Neural crest cell (in vitro differentiated cells): ENCODE measurements around the gene ODAD3. TPM values are rescaled to one million over a fixed set of nuclear protein-coding genes. Genes with fewer than 3 reads are reported as not detected.
A peak's percentile ranks its signal among the peaks of the same experiment; 100 is the strongest.
"Not testable (repeated sequence)": the region's sequence is repeated elsewhere in the genome, so short reads cannot be mapped to it uniquely, and the experiment has no call there.

Experiments
- DNase-seq: peaks from one replicate; pipeline ENCODE4 v3.0.0; 2021; ENCODE audit warnings: low read depth, mixed read lengths, low spot score
- H3K27ac Mint-ChIP-seq: one replicate; pipeline ENCODE4 v1.8.0; 2021; ENCODE audit warnings: mild to moderate bottlenecking, mixed read lengths; ENCODE audit not compliant: unreplicated experiment
- H3K27me3 Mint-ChIP-seq: 2 replicates; pipeline ENCODE4 v1.8.0; 2021; ENCODE audit warnings: low read depth, mild to moderate bottlenecking, mixed read lengths
- H3K36me3 Mint-ChIP-seq: 2 replicates; pipeline ENCODE4 v1.8.0; 2021; ENCODE audit warnings: low read depth, mild to moderate bottlenecking, mixed read lengths
- H3K4me1 Mint-ChIP-seq: 2 replicates; pipeline ENCODE4 v1.8.0; 2021; ENCODE audit warnings: mixed read lengths
- H3K4me3 Mint-ChIP-seq: one replicate; pipeline ENCODE4 v1.8.0; 2021; ENCODE audit warnings: mild to moderate bottlenecking, mixed read lengths
- H3K9me3 Mint-ChIP-seq: 2 replicates; pipeline ENCODE4 v1.8.0; 2021; ENCODE audit warnings: mixed read lengths
- total RNA-seq: library from RNA; stranded (reverse); gene quantifications from 2 replicates; pipeline ENCODE4 v1.2.1, GENCODE V29; 2021
- TF ChIP-seq, protein P1 (sequence below): fragments of 200-600 bp; sonication (generic); conservative IDR thresholded peaks from 2 replicates; pipeline ENCODE4 v1.5.0; 2021; ENCODE audit warnings: antibody characterized with exemption, mild to moderate bottlenecking

The ODAD3 gene
- total RNA-seq, 1 donor from 2014 or later, result 2.2 TPM

DNA sequence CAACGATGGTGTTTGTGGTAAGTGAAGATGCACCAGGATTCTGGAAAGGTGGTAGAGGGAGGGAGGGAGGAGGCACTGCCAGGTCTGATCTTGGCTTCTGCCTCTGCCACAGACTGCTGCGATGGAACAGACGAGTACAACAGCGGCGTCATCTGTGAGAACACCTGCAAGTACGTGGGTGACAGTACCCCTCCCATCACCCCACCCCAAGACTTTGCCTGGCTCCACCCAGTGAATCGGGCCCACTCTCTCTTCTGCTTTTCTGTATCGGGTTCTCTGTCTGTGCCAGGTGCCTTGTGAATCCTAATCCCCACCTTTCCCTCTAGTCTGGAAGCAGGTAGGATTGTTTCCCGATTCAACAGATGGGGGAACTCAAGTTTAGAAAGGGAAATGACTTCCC, 3.0 kb upstream of the ODAD3 start:
- TF ChIP-seq, protein P1, sequence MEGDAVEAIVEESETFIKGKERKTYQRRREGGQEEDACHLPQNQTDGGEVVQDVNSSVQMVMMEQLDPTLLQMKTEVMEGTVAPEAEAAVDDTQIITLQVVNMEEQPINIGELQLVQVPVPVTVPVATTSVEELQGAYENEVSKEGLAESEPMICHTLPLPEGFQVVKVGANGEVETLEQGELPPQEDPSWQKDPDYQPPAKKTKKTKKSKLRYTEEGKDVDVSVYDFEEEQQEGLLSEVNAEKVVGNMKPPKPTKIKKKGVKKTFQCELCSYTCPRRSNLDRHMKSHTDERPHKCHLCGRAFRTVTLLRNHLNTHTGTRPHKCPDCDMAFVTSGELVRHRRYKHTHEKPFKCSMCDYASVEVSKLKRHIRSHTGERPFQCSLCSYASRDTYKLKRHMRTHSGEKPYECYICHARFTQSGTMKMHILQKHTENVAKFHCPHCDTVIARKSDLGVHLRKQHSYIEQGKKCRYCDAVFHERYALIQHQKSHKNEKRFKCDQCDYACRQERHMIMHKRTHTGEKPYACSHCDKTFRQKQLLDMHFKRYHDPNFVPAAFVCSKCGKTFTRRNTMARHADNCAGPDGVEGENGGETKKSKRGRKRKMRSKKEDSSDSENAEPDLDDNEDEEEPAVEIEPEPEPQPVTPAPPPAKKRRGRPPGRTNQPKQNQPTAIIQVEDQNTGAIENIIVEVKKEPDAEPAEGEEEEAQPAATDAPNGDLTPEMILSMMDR, result no peak
- H3K4me3 Mint-ChIP-seq, result peak overlapping the region; percentile 80
- no peak overlapping the region for H3K27ac Mint-ChIP-seq

DNA sequence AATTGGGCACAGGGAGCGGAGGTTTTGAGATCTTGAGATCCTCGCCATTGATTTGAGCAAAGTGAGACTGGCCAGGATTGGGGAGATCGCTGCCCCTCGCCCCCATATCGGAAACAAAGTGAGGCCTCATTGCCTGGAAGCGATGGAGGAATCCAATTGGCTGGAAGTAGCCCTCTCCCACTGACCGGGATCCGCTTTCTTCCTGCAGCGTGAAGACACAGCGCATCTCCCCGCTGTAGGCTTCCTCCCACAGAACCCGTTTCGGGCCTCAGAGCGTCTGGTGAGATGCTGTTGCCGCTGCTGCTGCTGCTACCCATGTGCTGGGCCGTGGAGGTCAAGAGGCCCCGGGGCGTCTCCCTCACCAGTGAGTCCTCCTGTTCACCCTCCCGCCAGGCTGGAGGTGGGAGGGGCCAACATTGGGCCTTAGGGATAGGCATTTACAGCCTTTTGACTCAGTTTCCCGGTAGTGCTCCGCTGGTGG, 952 bp upstream of the ODAD3 start:
- Mint-ChIP-seq H3K27me3 (no peaks in the 10 kb centered on the region), H3K9me3 (no peaks in the 10 kb centered on the region), H3K36me3 (peaks cover 8% of the 10 kb centered on the region), H3K4me1 (peaks cover 22% of the 10 kb centered on the region), H3K27ac (peak overlapping the region; percentile 98), H3K4me3 (peak overlapping the region; percentile 100)
- TF ChIP-seq, protein P1, result no peak
- no peak for DNase-seq

More for the DNA sequence above, 3.0 kb upstream of the ODAD3 start:
- Mint-ChIP-seq H3K9me3 (no peaks in the 10 kb centered on the region), H3K4me1 (peaks cover 22% of the 10 kb centered on the region), H3K36me3 (peaks cover 12% of the 10 kb centered on the region), H3K27me3 (no peaks in the 10 kb centered on the region)
- no peak for DNase-seq

DNA sequence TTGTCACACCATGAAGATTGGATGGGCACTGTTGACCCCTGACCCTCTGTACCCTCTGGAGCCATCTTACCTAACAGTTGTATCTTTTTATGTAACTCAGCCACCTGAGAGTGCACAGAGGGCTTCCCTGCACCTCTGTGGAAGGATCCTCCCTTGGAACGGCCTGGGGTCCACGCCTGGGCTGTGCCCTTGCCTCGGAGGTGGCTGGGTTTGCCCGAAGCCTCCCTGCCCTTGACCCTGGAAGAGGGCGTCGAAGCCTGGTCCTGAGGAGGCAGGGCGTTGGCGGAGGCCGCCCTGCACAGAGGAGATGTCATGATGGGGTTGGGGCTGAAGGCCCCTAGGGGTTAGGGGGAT, 241 bp downstream of the ODAD3 start:
- Mint-ChIP-seq H3K9me3 (no peaks in the 10 kb centered on the region), H3K27me3 (no peaks in the 10 kb centered on the region), H3K27ac (peak overlapping the region; percentile 85), H3K4me1 (peaks cover 22% of the 10 kb centered on the region), H3K4me3 (peak overlapping the region; percentile 100), H3K36me3 (peaks cover 5% of the 10 kb centered on the region)
- TF ChIP-seq, protein P1, result no peak
- no peak for DNase-seq

DNA sequence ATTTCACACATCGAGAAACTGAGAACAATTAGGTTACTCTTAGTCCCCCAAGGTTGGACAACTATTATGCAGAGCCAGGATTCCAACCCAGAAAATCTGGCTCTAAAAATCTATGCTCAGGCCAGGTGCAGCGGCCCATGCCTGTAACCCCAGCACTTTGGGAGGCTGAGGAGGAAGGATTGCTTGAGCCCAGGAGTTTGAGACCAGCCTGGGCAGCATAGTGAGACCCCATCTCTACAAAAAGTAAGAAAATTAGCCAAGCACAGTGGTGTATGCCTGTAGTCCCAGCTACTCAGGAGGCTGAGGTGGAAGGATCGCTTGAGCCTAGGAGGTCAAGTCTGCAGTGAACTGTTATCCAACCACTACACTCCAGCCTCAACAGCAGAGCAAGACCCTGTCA, 1.4 kb downstream of the ODAD3 start:
- H3K27me3 Mint-ChIP-seq, H3K9me3 Mint-ChIP-seq, H3K27ac Mint-ChIP-seq, H3K4me3 Mint-ChIP-seq, DNase-seq, H3K36me3 Mint-ChIP-seq: not testable (repeated sequence)
- peaks cover 22% of the 10 kb centered on the region for H3K4me1 Mint-ChIP-seq

DNA sequence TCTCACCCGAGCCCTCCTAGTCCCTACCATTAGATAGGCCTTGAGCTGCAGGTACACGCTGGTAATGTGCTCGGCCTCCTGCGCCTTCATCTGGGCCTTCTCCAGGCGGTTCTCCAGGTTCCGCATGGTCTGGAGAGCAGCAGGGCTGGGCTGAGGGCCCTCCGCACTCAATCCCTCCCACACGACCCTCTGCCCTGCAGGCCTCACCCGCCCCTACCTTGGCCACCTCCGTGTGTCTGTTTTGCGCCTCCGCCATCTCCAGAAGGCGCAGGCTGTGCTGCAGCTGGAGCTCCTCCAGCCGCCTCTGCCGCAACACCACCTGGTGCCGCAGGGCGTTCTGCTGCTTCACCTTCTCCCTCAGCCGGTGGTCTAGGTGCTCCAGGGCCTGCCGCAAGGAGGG, 8.3 kb downstream of the ODAD3 start:
- no peaks in the 10 kb centered on the region for H3K9me3 Mint-ChIP-seq
- peaks cover 26% of the 10 kb centered on the region for H3K27me3 Mint-ChIP-seq
- H3K36me3 Mint-ChIP-seq, result no peaks in the 10 kb centered on the region
- H3K27ac Mint-ChIP-seq, result no peak overlapping the region
- DNase-seq, result no peak
- TF ChIP-seq, protein P1, result no peak
- H3K4me3 Mint-ChIP-seq, result no peak overlapping the region
- H3K4me1 Mint-ChIP-seq, result peaks cover 2% of the 10 kb centered on the region

DNA sequence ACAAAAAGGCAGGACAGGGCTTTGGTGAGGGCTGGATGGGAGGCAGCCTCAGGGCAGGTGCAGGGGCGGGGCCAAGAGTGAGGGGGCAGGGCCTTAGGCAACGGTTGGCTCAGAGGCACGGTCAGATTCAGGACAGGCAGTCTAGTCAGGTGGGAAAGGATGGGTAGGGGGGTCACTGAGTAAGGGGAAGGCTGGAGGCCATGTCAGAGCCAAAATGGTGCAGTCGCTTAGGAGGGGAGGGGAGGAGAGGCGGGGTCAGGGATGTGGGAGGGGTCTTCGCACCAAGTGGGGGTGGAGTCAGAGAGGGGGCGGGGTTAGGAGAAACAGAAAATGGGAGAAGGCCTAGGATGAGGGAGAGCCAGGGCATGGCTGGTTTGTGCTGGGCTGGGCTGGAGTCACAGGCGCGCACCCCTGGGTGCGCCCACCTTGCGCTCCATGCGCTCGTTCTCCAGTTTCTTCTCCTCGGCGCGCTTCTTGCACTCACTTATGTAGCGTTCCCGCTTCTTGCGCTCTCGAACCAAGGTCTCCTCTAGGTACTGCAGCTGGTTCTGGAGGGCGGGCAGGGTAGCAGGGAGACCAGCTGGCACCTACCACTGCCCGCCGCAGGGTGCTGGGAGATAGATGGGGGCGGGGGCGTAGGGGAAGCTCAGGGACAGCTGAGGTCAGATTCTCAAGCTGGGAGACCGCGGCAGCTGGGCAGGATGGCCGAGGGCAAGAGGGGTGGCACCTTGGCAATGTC, 9.0 kb downstream of the ODAD3 start:
- peaks cover 7% of the 10 kb centered on the region for H3K4me1 Mint-ChIP-seq
- no peak overlapping the region for H3K27ac Mint-ChIP-seq
- TF ChIP-seq, protein P1, result no peak
- peaks cover 33% of the 10 kb centered on the region for H3K27me3 Mint-ChIP-seq
- DNase-seq, result no peak
- H3K9me3 Mint-ChIP-seq, result no peaks in the 10 kb centered on the region
- no peak overlapping the region for H3K4me3 Mint-ChIP-seq
- no peaks in the 10 kb centered on the region for H3K36me3 Mint-ChIP-seq
